ENCODE results near the gene LRMDA. TPM values are rescaled to one million over a fixed set of nuclear protein-coding genes. Genes with fewer than 3 reads are reported as not detected.

Gene LRMDA
- total RNA-seq, 1 experiment from 2014 or later, result 1.2 TPM

DNA sequence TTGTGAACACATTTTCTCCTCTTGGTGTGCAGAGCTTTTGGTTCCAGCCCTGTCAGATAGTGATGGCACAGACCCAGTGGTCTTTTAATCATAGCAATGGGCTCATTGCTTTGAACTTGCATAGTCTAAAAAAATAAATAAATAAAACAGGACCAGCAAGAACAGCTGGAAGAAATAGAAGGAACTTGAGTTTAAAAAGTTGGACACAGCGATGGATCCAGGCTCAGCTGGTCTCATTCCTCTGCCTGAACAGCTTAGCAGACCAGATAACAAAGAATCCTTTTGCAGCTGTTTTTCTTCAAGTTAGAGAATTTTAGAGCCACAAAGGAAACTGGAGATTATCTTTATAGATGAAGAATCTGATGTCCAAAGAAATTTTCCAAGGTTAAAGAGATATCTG lies 1005.6 kb downstream of the LRMDA start:
- Histone ChIP-seq H3K79me2 (ENCODE audit: low read length) (no peaks in the 10 kb centered on the region), H3K4me1 (ENCODE audit: insufficient read depth, low read length) (peaks cover 22% of the 10 kb centered on the region), H2AFZ (ENCODE audit: low read length) (no peak overlapping the region), H4K20me1 (ENCODE audit: low read length) (no peaks in the 10 kb centered on the region), H3K9me2 (replicated peaks; ENCODE audit: low read length) (no peaks in the 10 kb centered on the region), H3K27ac (ENCODE audit: low read length) (no peak overlapping the region), H3K9ac (ENCODE audit: low read length) (no peak overlapping the region), H3K36me3 (ENCODE audit: low read depth, low read length) (no peaks in the 10 kb centered on the region), H3K9me3 (ENCODE audit: low read length) (no peaks in the 10 kb centered on the region), H3K4me3 (ENCODE audit: low read length) (no peak overlapping the region), H3K27me3 (ENCODE audit: low read length) (no peaks in the 10 kb centered on the region), H3K4me2 (ENCODE audit: low read length) (no peak overlapping the region), H3F3A (ENCODE audit: low read length, unreplicated experiment) (no peaks in the 10 kb centered on the region)
- ChIA-PET CTCF (no interaction called here), POLR2A (ENCODE audit: unreplicated experiment) (no interaction called here)
- DNase-seq (no peak), ATAC-seq (no peak)
- intact Hi-C loops (cut with micrococcal nuclease), result no loop called here
- no peak for TF ChIP-seq EZH2 (IDR thresholded peaks at IDR 0.05; ENCODE audit: low read length, unreplicated experiment)
- no TSS peak for BruUV-seq (replicated peaks)

DNA sequence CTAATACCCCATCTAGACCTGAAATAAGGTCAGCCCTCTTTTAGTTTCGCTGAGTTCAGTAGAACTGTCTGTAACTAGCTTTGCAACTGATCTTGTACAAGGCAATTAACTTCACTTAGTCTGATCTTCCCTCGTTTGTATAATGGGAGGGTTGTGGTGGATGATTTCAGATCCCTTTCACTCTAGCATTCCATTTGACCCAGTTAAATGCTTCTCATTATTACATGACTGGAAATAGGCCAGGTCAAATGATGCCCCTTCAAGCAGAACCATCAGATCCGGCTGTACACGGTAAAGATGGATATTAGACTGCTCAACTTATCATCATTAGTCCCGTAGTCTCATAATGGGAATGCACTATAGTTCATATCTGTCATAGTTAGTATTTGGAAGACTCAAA lies 1009.0 kb downstream of the LRMDA start:
- H3K36me3 ChIP-seq (ENCODE audit: low read depth, low read length), result no peaks in the 10 kb centered on the region
- TF ChIP-seq EZH2 (IDR thresholded peaks at IDR 0.05; ENCODE audit: low read length, unreplicated experiment), result no peak
- TF ChIP-seq, protein P1, sequence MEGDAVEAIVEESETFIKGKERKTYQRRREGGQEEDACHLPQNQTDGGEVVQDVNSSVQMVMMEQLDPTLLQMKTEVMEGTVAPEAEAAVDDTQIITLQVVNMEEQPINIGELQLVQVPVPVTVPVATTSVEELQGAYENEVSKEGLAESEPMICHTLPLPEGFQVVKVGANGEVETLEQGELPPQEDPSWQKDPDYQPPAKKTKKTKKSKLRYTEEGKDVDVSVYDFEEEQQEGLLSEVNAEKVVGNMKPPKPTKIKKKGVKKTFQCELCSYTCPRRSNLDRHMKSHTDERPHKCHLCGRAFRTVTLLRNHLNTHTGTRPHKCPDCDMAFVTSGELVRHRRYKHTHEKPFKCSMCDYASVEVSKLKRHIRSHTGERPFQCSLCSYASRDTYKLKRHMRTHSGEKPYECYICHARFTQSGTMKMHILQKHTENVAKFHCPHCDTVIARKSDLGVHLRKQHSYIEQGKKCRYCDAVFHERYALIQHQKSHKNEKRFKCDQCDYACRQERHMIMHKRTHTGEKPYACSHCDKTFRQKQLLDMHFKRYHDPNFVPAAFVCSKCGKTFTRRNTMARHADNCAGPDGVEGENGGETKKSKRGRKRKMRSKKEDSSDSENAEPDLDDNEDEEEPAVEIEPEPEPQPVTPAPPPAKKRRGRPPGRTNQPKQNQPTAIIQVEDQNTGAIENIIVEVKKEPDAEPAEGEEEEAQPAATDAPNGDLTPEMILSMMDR (conservative IDR thresholded peaks at IDR 0.05; ENCODE audit: low read depth, low read length), result no peak
- TF ChIP-seq EZH2phosphoT487 (IDR thresholded peaks at IDR 0.05; ENCODE audit: borderline replicate concordance, low read length), result no peak
- intact Hi-C loops (cut with micrococcal nuclease), result no loop called here
- no peak overlapping the region for H3K4me3 ChIP-seq (ENCODE audit: low read length)
- no TSS peak for BruUV-seq (replicated peaks)
- POLR2A ChIA-PET (ENCODE audit: unreplicated experiment), result no interaction called here
- no peak overlapping the region for H3K4me2 ChIP-seq (ENCODE audit: low read length)
- H3K9ac ChIP-seq (ENCODE audit: low read length), result no peak overlapping the region
- H3K4me1 ChIP-seq (ENCODE audit: insufficient read depth, low read length), result no peaks in the 10 kb centered on the region
- DNase-seq, result no peak
- H4K20me1 ChIP-seq (ENCODE audit: low read length), result no peaks in the 10 kb centered on the region
- H3F3A ChIP-seq (ENCODE audit: low read length, unreplicated experiment), result no peaks in the 10 kb centered on the region
- CTCF ChIA-PET, result no interaction called here
- no peak for ATAC-seq
- no peak overlapping the region for H3K27ac ChIP-seq (ENCODE audit: low read length)
- no peak overlapping the region for H2AFZ ChIP-seq (ENCODE audit: low read length)
- no peaks in the 10 kb centered on the region for H3K79me2 ChIP-seq (ENCODE audit: low read length)
- no peaks in the 10 kb centered on the region for H3K27me3 ChIP-seq (ENCODE audit: low read length)
- H3K9me2 ChIP-seq (replicated peaks; ENCODE audit: low read length), result no peaks in the 10 kb centered on the region
- no peaks in the 10 kb centered on the region for H3K9me3 ChIP-seq (ENCODE audit: low read length)

DNA sequence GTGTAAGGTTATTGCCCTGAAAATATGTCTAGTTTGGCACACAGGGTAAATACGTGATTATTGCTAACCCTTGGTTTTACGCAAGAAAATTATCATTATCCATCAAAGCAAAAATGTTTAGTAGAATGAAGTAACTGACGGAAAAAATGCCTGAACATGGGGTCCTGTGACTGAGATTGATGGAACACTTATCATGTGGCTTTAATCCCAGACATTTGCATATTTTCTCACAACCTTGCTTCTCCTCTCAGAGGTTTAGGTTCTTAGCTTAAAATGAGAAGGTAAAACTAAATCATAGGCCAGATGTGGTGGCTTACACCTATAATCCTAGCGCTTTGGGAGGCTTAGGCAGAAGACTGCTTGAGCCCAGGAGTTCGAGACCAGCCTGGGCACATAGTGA lies 1010.7 kb downstream of the LRMDA start:
- POLR2A ChIA-PET (ENCODE audit: unreplicated experiment), result no interaction called here
- H3K79me2 ChIP-seq (ENCODE audit: low read length), result no peaks in the 10 kb centered on the region
- DNase-seq, result no peak
- H3K9me2 ChIP-seq (replicated peaks; ENCODE audit: low read length), result no peaks in the 10 kb centered on the region
- no peak overlapping the region for H3K4me3 ChIP-seq (ENCODE audit: low read length)
- BruUV-seq (replicated peaks), result no TSS peak
- H3K4me1 ChIP-seq (ENCODE audit: insufficient read depth, low read length), result no peaks in the 10 kb centered on the region
- H3K27me3 ChIP-seq (ENCODE audit: low read length), result no peaks in the 10 kb centered on the region
- CTCF ChIA-PET, result no interaction called here
- H2AFZ ChIP-seq (ENCODE audit: low read length), result no peak overlapping the region
- no peak for TF ChIP-seq EZH2 (IDR thresholded peaks at IDR 0.05; ENCODE audit: low read length, unreplicated experiment)
- TF ChIP-seq EZH2phosphoT487 (IDR thresholded peaks at IDR 0.05; ENCODE audit: borderline replicate concordance, low read length), result no peak
- TF ChIP-seq, protein P1 (conservative IDR thresholded peaks at IDR 0.05; ENCODE audit: low read depth, low read length), result no peak
- no peaks in the 10 kb centered on the region for H3K9me3 ChIP-seq (ENCODE audit: low read length)
- H3K9ac ChIP-seq (ENCODE audit: low read length), result no peak overlapping the region
- intact Hi-C loops (cut with micrococcal nuclease), result no loop called here
- H3F3A ChIP-seq (ENCODE audit: low read length, unreplicated experiment), result no peaks in the 10 kb centered on the region
- no peaks in the 10 kb centered on the region for H3K36me3 ChIP-seq (ENCODE audit: low read depth, low read length)
- ATAC-seq, result no peak
- no peak overlapping the region for H3K27ac ChIP-seq (ENCODE audit: low read length)
- no peaks in the 10 kb centered on the region for H4K20me1 ChIP-seq (ENCODE audit: low read length)
- H3K4me2 ChIP-seq (ENCODE audit: low read length), result no peak overlapping the region
